ENCODE data around the gene CCL14.

GRCh38 chr17:35934760-35935159 is 51.8 kb downstream of the CCL14 start:
- TF ChIP-seq CTCF (IDR thresholded peaks at IDR 0.05), result no peak
- no peak for TF ChIP-seq MAX (IDR thresholded peaks at IDR 0.05; ENCODE audit: low read depth)
- TF ChIP-seq TEAD4 (IDR thresholded peaks at IDR 0.05; ENCODE audit: borderline replicate concordance, insufficient read depth), result no peak
- no peak for TF ChIP-seq CHD2 (IDR thresholded peaks at IDR 0.05; ENCODE audit: low read length, partially characterized antibody)
- no peak for TF ChIP-seq YY1 (IDR thresholded peaks at IDR 0.05; ENCODE audit: low read depth)
- TF ChIP-seq USF2 (IDR thresholded peaks at IDR 0.05; ENCODE audit: borderline replicate concordance, low read depth, low read length), result no peak
- no peak for TF ChIP-seq POLR2AphosphoS5 (IDR thresholded peaks at IDR 0.05; ENCODE audit: low read depth, low read length)
- no peak for TF ChIP-seq EP300 (IDR thresholded peaks at IDR 0.05; ENCODE audit: borderline replicate concordance in 1 of 2, low read depth in 1 of 2, low read length in 1 of 2)
- no peak for TF ChIP-seq NRF1 (IDR thresholded peaks at IDR 0.05; ENCODE audit: low read depth, low read length)

Data from SK-N-SH (cell line).